Stimulated activated CD8-positive, alpha-beta memory T cell treated with anti-CD3 and anti-CD28 coated beads, Interleukin-2, amount 100 ng/mL, for 48 hours (primary cell): Measurements from ENCODE around the gene HAUS3.

Experiments
- DNase-seq, 2 donors: peaks; one replicate each; pipeline ENCODE4 v3.0.0-alpha.2; 2020; ENCODE audit warnings: low read depth in 2 of 2

The HAUS3 gene

GRCh38 chr4:2263926-2264321, 22.0 kb upstream of the HAUS3 start:
- no peak for DNase-seq

- DNase-seq: no peak
Observed at GRCh38 chr4:2262944-2263250, 21.0 kb upstream of the HAUS3 start.

- peak; percentile 96 for DNase-seq
Observed at GRCh38 chr4:2262145-2262943, 20.4 kb upstream of the HAUS3 start.

- DNase-seq: no peak
Observed at GRCh38 chr4:2261853-2262144, 19.9 kb upstream of the HAUS3 start, which contains the start of gene MXD4. MXD4 (minus strand) TSS chr4:2262109; CDS start chr4:2261980, 129 bp downstream.

GRCh38 chr4:2261110-2261852, 19.4 kb upstream of the HAUS3 start:
- DNase-seq: peak; percentile 37 to 49

- no peak for DNase-seq
Observed at GRCh38 chr4:2260344-2261109, 18.6 kb upstream of the HAUS3 start.

- DNase-seq: no peak
Observed at GRCh38 chr4:2259541-2260343, 17.8 kb upstream of the HAUS3 start.

GRCh38 chr4:2259036-2259540, 17.2 kb upstream of the HAUS3 start:
- DNase-seq: no peak

GRCh38 chr4:2258091-2259035, 16.4 kb upstream of the HAUS3 start:
- no peak for DNase-seq

- DNase-seq: no peak
Observed at GRCh38 chr4:2257361-2258081, 15.6 kb upstream of the HAUS3 start.

- no peak for DNase-seq
Observed at GRCh38 chr4:2256781-2257191, 14.9 kb upstream of the HAUS3 start.

GRCh38 chr4:2256156-2256731, 14.3 kb upstream of the HAUS3 start:
- no peak for DNase-seq

- no peak for DNase-seq
Observed at GRCh38 chr4:2255501-2256155, 13.7 kb upstream of the HAUS3 start.

- no peak for DNase-seq
Observed at GRCh38 chr4:2254665-2255500, 13.0 kb upstream of the HAUS3 start.

GRCh38 chr4:2253160-2254084, 11.5 kb upstream of the HAUS3 start:
- no peak for DNase-seq

GRCh38 chr4:2252530-2253091, 10.7 kb upstream of the HAUS3 start:
- DNase-seq: no peak
